Tibial nerve (tissue), 4 donors: ENCODE data around the gene NUP93.

Source experiments
- CTCF ChIP-seq, 5 experiments: fragments of 200-600 bp in 3 of 5; fragments of 450-650 bp in 2 of 5; sonication (generic) in 3 of 5; IDR thresholded peaks; one replicate each; pipeline ENCODE4 v1.5.1; 2016 to 2019; ENCODE audit warnings: antibody characterized with exemption in 5 of 5, mild to moderate bottlenecking in 3 of 5, moderate library complexity in 2 of 5
- EP300 ChIP-seq, 2 donors: sonication (generic); formaldehyde crosslinking; IDR thresholded peaks; one replicate each; pipeline ENCODE4 v1.6.1; 2017; ENCODE audit warnings: antibody characterized with exemption in 2 of 2, mild to moderate bottlenecking in 1 of 2

- TF ChIP-seq CTCF (IDR thresholded peaks at IDR 0.05) = no peak
- no peak for TF ChIP-seq EP300 (IDR thresholded peaks at IDR 0.05)
Measured at GRCh38 chr16:56728027-56728426, 1.9 kb upstream of the NUP93 start.
